ENCODE results near the gene LCE1D.

LCE1D gene, protein sequence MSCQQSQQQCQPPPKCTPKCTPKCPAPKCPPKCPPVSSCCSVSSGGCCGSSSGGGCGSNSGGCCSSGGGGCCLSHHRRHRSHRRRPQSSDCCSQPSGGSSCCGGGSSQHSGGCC

DNA sequence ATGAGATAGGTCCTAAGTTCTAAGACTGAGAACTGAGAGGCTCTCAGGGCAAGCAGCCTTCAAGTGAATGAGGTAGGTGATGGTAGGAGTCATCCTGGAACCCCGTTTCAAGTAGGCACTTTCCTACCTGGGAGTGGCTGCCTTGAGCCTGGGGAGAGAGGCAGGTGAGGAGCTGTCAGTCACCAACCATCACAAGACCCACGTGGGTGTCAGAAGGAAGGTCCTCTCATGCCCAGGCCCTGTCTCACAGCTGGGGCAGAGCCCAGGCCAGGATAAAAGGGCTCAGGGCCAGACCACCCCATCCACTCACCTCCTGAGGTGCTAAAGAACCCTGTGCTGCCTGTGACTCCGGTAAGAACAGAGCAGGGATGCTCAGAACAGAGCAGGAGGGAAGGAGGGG lies at the start of gene LCE1D:
LCE1D (plus strand) TSS at position 301 of the 400 bp plus-strand sequence. CDS start 1,074 bp downstream, outside the sequence.
- Histone ChIP-seq H4K20me1 (ENCODE audit: low read depth, low read length) (no peaks in the 10 kb centered on the region), H3K9ac (ENCODE audit: low read length) (no peak within 1 kb of the TSS), H3K27me3 (ENCODE audit: low read length) (no peaks in the 10 kb centered on the region), H3K79me2 (ENCODE audit: insufficient read depth, low read length) (no peaks in the 10 kb centered on the region), H3K36me3 (ENCODE audit: low read length) (no peaks in the 10 kb centered on the region), H3K27ac (ENCODE audit: low read depth, low read length) (no peak within 1 kb of the TSS), H3K9me2 (replicated peaks; ENCODE audit: insufficient read depth, low read length) (no peaks in the 10 kb centered on the region), H2AFZ (ENCODE audit: low read depth, low read length, severe bottlenecking) (no peak within 1 kb of the TSS), H3F3A (ENCODE audit: insufficient read depth) (no peaks in the 10 kb centered on the region), H3K9me3 (ENCODE audit: insufficient read depth, low read length) (no peaks in the 10 kb centered on the region), H3K4me3 (ENCODE audit: insufficient read depth, low read length, poor library complexity, severe bottlenecking) (no peak within 1 kb of the TSS), H3K4me2 (ENCODE audit: low read depth, low read length, poor library complexity, severe bottlenecking) (no peak within 1 kb of the TSS)
- no peak for TF ChIP-seq EZH2phosphoT487 (conservative IDR thresholded peaks at IDR 0.05; ENCODE audit: low read length)
- TF ChIP-seq, protein P1, sequence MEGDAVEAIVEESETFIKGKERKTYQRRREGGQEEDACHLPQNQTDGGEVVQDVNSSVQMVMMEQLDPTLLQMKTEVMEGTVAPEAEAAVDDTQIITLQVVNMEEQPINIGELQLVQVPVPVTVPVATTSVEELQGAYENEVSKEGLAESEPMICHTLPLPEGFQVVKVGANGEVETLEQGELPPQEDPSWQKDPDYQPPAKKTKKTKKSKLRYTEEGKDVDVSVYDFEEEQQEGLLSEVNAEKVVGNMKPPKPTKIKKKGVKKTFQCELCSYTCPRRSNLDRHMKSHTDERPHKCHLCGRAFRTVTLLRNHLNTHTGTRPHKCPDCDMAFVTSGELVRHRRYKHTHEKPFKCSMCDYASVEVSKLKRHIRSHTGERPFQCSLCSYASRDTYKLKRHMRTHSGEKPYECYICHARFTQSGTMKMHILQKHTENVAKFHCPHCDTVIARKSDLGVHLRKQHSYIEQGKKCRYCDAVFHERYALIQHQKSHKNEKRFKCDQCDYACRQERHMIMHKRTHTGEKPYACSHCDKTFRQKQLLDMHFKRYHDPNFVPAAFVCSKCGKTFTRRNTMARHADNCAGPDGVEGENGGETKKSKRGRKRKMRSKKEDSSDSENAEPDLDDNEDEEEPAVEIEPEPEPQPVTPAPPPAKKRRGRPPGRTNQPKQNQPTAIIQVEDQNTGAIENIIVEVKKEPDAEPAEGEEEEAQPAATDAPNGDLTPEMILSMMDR (IDR thresholded peaks at IDR 0.05; ENCODE audit: insufficient read depth, low read length, poor library complexity, severe bottlenecking) = no peak

DNA sequence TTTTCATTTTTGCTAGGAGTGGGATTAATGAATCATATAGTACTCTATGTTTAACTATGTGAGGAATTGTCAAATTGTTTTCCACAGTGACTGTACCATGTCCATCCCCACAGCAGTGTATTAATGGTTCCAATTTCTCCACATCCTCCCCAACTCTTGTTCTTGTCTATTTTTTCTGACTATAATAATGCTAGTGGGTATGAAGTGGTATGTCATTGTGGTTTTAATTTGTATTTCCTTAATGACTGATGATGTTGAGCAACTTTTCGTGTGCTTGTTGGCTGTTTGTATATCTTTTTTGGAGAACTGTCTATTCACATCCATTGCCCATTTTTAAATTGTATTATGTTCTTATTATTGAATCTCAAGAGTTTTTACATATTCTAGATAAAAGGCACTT lies 48.7 kb upstream of the LCE1D start:
- Histone ChIP-seq H3K9ac (ENCODE audit: low read length) (no peak overlapping the region), H3K4me3 (ENCODE audit: insufficient read depth, low read length, poor library complexity, severe bottlenecking) (no peak overlapping the region), H3K27me3 (ENCODE audit: low read length) (no peaks in the 10 kb centered on the region), H3K36me3 (ENCODE audit: low read length) (no peaks in the 10 kb centered on the region), H4K20me1 (ENCODE audit: low read depth, low read length) (no peaks in the 10 kb centered on the region), H3F3A (ENCODE audit: insufficient read depth) (no peaks in the 10 kb centered on the region), H2AFZ (ENCODE audit: low read depth, low read length, severe bottlenecking) (no peak overlapping the region), H3K4me2 (ENCODE audit: low read depth, low read length, poor library complexity, severe bottlenecking) (no peak overlapping the region), H3K9me2 (replicated peaks; ENCODE audit: insufficient read depth, low read length) (no peaks in the 10 kb centered on the region), H3K9me3 (ENCODE audit: insufficient read depth, low read length) (no peaks in the 10 kb centered on the region), H3K27ac (ENCODE audit: low read depth, low read length) (no peak overlapping the region), H3K79me2 (ENCODE audit: insufficient read depth, low read length) (no peaks in the 10 kb centered on the region)
- no peak for TF ChIP-seq EZH2phosphoT487 (conservative IDR thresholded peaks at IDR 0.05; ENCODE audit: low read length)
- TF ChIP-seq, protein P1 (IDR thresholded peaks at IDR 0.05; ENCODE audit: insufficient read depth, low read length, poor library complexity, severe bottlenecking) = no peak

DNA sequence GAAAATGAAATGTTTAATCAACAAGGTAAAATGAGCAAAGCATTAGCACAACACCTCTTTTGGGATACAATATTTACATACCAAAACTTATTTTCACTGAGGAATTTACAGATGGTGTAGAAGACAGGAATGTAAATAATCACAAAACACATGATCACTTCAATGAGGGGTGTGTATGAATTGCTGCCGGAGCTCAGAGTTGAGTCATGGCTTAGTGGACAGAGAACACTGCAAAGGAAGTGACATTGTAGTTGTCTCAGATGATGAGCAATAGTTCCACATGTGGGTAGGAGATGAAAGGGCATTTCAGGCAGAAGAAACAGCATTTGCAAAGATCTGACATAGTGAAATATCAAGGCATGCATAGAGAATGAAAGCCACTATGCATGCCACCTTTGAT lies 44.3 kb upstream of the LCE1D start:
- H3F3A ChIP-seq (ENCODE audit: insufficient read depth) = no peaks in the 10 kb centered on the region
- H3K4me3 ChIP-seq (ENCODE audit: insufficient read depth, low read length, poor library complexity, severe bottlenecking) = no peak overlapping the region
- H3K9me2 ChIP-seq (replicated peaks; ENCODE audit: insufficient read depth, low read length) = no peaks in the 10 kb centered on the region
- H3K27me3 ChIP-seq (ENCODE audit: low read length) = no peaks in the 10 kb centered on the region
- H3K79me2 ChIP-seq (ENCODE audit: insufficient read depth, low read length) = no peaks in the 10 kb centered on the region
- H3K9ac ChIP-seq (ENCODE audit: low read length) = no peak overlapping the region
- H2AFZ ChIP-seq (ENCODE audit: low read depth, low read length, severe bottlenecking) = no peak overlapping the region
- H3K9me3 ChIP-seq (ENCODE audit: insufficient read depth, low read length) = no peaks in the 10 kb centered on the region
- H3K27ac ChIP-seq (ENCODE audit: low read depth, low read length) = no peak overlapping the region
- no peak overlapping the region for H3K4me2 ChIP-seq (ENCODE audit: low read depth, low read length, poor library complexity, severe bottlenecking)
- TF ChIP-seq EZH2phosphoT487 (conservative IDR thresholded peaks at IDR 0.05; ENCODE audit: low read length) = no peak
- TF ChIP-seq, protein P1 (IDR thresholded peaks at IDR 0.05; ENCODE audit: insufficient read depth, low read length, poor library complexity, severe bottlenecking) = no peak
- no peaks in the 10 kb centered on the region for H4K20me1 ChIP-seq (ENCODE audit: low read depth, low read length)
- H3K36me3 ChIP-seq (ENCODE audit: low read length) = no peaks in the 10 kb centered on the region
